ENCODE results near the gene COL3A1. TPM values are rescaled to one million over a fixed set of nuclear protein-coding genes. Genes with fewer than 3 reads are reported as not detected.

COL3A1 gene
- total and polyA plus RNA-seq, 2 of the 13 experiments (the other 11 are each of a cell fraction or from before 2014, with no cell fraction given), result 0.04 TPM; not detected in 1

- TF ChIP-seq, protein P1, sequence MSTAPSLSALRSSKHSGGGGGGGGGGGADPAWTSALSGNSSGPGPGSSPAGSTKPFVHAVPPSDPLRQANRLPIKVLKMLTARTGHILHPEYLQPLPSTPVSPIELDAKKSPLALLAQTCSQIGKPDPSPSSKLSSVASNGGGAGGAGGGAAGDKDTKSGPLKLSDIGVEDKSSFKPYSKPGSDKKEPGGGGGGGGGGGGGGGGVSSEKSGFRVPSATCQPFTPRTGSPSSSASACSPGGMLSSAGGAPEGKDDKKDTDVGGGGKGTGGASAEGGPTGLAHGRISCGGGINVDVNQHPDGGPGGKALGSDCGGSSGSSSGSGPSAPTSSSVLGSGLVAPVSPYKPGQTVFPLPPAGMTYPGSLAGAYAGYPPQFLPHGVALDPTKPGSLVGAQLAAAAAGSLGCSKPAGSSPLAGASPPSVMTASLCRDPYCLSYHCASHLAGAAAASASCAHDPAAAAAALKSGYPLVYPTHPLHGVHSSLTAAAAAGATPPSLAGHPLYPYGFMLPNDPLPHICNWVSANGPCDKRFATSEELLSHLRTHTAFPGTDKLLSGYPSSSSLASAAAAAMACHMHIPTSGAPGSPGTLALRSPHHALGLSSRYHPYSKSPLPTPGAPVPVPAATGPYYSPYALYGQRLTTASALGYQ (CRISPR knock-in tag; IDR thresholded peaks at IDR 0.05), result peak; percentile 99
- TF ChIP-seq EHMT2 (IDR thresholded peaks at IDR 0.05; ENCODE audit: borderline replicate concordance, low read depth, low read length) (0 out of 2 replicates have a peak, but pooled peaks have one; percentile 29), PITX1 (CRISPR knock-in tag; IDR thresholded peaks at IDR 0.05) (peak; percentile 99), HMGXB4 (CRISPR knock-in tag; IDR thresholded peaks at IDR 0.05; ENCODE audit: borderline replicate concordance in 1 of 2, low read depth in 1 of 2) (0 out of 4 replicates have a peak, but pooled peaks of 1 of the 2 experiments have one; percentile 21), KDM2A (CRISPR knock-in tag; IDR thresholded peaks at IDR 0.05; ENCODE audit: borderline replicate concordance, low read depth) (peak; percentile 67; the same call in 1 of the 2 replicates), HMG20B (CRISPR knock-in tag; conservative IDR thresholded peaks at IDR 0.05) (0 out of 2 replicates have a peak, but pooled peaks have one; percentile 44), TEAD3 (CRISPR knock-in tag; optimal IDR thresholded peaks at IDR 0.05; ENCODE audit: borderline replicate concordance) (peak; percentile 93), MIER3 (CRISPR knock-in tag; IDR thresholded peaks at IDR 0.05; ENCODE audit: borderline replicate concordance) (no peak), PBX3 (CRISPR knock-in tag; IDR thresholded peaks at IDR 0.05; ENCODE audit: borderline replicate concordance) (no peak), CSRNP2 (CRISPR knock-in tag; conservative IDR thresholded peaks at IDR 0.05; ENCODE audit: low read depth) (no peak), ZNF780A (CRISPR knock-in tag; IDR thresholded peaks at IDR 0.05) (no peak), RELA (CRISPR knock-in tag; IDR thresholded peaks at IDR 0.05) (no peak), ETV5 (CRISPR knock-in tag; IDR thresholded peaks at IDR 0.05; ENCODE audit: borderline replicate concordance) (peak; percentile 36; the same call in 1 of the 2 replicates)
- TF ChIP-seq, protein P2, sequence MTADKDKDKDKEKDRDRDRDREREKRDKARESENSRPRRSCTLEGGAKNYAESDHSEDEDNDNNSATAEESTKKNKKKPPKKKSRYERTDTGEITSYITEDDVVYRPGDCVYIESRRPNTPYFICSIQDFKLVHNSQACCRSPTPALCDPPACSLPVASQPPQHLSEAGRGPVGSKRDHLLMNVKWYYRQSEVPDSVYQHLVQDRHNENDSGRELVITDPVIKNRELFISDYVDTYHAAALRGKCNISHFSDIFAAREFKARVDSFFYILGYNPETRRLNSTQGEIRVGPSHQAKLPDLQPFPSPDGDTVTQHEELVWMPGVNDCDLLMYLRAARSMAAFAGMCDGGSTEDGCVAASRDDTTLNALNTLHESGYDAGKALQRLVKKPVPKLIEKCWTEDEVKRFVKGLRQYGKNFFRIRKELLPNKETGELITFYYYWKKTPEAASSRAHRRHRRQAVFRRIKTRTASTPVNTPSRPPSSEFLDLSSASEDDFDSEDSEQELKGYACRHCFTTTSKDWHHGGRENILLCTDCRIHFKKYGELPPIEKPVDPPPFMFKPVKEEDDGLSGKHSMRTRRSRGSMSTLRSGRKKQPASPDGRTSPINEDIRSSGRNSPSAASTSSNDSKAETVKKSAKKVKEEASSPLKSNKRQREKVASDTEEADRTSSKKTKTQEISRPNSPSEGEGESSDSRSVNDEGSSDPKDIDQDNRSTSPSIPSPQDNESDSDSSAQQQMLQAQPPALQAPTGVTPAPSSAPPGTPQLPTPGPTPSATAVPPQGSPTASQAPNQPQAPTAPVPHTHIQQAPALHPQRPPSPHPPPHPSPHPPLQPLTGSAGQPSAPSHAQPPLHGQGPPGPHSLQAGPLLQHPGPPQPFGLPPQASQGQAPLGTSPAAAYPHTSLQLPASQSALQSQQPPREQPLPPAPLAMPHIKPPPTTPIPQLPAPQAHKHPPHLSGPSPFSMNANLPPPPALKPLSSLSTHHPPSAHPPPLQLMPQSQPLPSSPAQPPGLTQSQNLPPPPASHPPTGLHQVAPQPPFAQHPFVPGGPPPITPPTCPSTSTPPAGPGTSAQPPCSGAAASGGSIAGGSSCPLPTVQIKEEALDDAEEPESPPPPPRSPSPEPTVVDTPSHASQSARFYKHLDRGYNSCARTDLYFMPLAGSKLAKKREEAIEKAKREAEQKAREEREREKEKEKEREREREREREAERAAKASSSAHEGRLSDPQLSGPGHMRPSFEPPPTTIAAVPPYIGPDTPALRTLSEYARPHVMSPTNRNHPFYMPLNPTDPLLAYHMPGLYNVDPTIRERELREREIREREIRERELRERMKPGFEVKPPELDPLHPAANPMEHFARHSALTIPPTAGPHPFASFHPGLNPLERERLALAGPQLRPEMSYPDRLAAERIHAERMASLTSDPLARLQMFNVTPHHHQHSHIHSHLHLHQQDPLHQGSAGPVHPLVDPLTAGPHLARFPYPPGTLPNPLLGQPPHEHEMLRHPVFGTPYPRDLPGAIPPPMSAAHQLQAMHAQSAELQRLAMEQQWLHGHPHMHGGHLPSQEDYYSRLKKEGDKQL (CRISPR knock-in tag; IDR thresholded peaks at IDR 0.05; ENCODE audit: low read depth), result peak; percentile 98
- TF ChIP-seq, protein P3, sequence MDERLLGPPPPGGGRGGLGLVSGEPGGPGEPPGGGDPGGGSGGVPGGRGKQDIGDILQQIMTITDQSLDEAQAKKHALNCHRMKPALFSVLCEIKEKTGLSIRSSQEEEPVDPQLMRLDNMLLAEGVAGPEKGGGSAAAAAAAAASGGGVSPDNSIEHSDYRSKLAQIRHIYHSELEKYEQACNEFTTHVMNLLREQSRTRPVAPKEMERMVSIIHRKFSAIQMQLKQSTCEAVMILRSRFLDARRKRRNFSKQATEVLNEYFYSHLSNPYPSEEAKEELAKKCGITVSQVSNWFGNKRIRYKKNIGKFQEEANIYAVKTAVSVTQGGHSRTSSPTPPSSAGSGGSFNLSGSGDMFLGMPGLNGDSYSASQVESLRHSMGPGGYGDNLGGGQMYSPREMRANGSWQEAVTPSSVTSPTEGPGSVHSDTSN (CRISPR knock-in tag; IDR thresholded peaks at IDR 0.05), result peak; percentile 43; the same call in 1 of the 2 replicates
Measured at GRCh38 chr2:189050165-189050712, 76.1 kb downstream of the COL3A1 start (continued).
